ENCODE measurements around the gene ENPP3.

DNA sequence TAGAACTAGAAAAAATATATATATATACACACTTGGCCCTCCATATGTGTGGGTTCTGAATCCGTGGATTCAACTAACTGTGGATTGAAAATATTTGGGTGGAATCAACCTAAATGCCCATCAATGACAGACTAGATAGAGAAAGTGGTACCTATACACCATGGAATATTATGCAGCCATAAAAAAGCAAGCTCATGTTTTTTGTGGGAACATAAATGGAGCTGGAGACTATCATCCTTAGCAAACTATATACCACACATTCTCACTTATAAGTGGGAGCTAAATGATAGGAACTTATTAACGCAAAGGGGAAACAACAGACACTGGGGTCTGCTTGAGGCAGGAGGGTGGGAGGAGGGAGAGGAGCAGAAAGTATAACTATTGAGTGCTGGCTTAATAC is 36.1 kb downstream of the ENPP3 start:
- no peak for TF ChIP-seq POLR2A (IDR thresholded peaks at IDR 0.05; ENCODE audit: low read length)
- no peak for TF ChIP-seq GATA1 (IDR thresholded peaks at IDR 0.05; ENCODE audit: low read depth, low read length)
